HG02759 (cell line): Measurements from ENCODE around the gene SPAG6.

Experiments
- ATAC-seq: cut with Tn5 transposase; IDR thresholded peaks from one replicate; pipeline ENCODE4 v1.9.1; 2021; ENCODE audit warnings: mild to moderate bottlenecking, moderate library complexity; ENCODE audit not compliant: unreplicated experiment

Gene SPAG6

GRCh38 chr10:22456486-22456885 is 111.2 kb downstream of the SPAG6 start:
- ATAC-seq = no peak

GRCh38 chr10:22458272-22459038 is 113.2 kb downstream of the SPAG6 start:
- no peak for ATAC-seq

- no peak for ATAC-seq
Observed at GRCh38 chr10:22459496-22459895, 114.2 kb downstream of the SPAG6 start.

GRCh38 chr10:22460101-22460500 is 114.8 kb downstream of the SPAG6 start:
- no peak for ATAC-seq

DNA sequence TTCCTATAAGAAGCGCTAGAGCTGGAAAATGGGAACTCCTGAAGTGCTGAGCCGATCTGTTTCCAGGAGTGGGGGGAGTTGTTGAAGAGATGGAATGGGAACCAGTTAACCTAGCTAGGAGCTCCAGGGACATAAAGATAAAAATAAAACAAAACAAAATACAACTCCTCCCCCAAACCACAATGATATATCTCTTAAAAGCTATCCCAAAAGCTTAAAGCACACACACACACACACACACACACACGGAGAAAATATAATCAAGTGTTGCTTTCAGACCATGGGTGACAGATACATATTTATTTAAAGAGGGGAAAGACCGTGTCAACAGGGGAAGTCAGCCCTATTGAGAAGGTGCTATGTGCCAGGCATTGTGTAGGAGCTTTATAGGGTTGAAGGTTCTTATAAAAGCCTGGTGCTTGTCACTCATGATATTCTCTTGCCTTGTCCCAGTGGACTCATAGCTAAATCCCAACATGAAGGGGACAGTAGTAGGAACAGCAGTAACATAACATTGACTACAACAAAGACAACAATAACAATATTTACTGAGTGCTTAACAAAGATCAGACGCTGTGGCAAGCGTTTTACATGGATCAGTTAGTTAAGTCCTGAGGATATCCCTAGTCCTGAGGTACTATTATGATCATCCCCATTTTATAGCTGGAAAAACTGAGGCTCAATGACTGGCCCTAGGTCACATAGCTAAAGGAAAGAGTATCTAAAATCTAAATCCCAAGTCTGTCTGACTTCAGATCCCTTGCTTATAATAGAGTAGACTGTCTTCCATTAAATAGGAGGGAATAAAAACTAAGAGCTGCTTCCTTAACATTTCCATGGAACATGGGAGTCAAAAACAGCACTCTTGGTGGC is 115.5 kb downstream of the SPAG6 start:
- ATAC-seq = no peak

DNA sequence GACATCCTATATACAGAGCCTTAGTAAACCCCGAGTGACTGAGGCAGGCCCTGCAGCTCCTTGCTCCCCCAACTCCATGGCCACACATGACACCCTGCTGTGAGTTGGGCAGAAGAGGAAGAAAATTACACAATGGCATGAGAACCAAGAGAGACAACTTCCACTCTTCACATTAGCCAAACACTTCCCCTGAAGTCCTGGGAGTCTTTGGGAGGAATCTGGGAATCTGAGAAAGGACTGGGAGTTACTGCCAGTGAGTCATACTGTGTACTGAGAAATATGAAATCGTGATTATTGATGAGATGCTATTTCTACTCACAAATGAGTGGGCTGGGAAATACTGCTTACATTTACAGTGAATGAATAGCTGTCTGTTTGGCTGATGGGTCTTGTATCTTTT is 116.6 kb downstream of the SPAG6 start:
- no peak for ATAC-seq

GRCh38 chr10:22463255-22463654 is 118.0 kb downstream of the SPAG6 start:
- no peak for ATAC-seq

GRCh38 chr10:22464966-22465629 is 119.8 kb downstream of the SPAG6 start:
- no peak for ATAC-seq

- ATAC-seq = no peak
Observed at GRCh38 chr10:22466763-22467334, 121.6 kb downstream of the SPAG6 start.
